Transverse colon (tissue), 4 donors: ENCODE data around the gene SQSTM1. TPM values are rescaled to one million over a fixed set of nuclear protein-coding genes. Genes with fewer than 3 reads are reported as not detected.

Source experiments
- DNase-seq: peaks from one replicate; pipeline ENCODE4 v3.0.0-alpha.2; 2019
- H3K27ac ChIP-seq, 4 donors: fragments of 200-600 bp; sonication (generic); 2 replicates each; pipeline ENCODE4 v1.5.1; 2016 to 2018; ENCODE audit warnings: inconsistent platforms in 4 of 4
- H3K27me3 ChIP-seq: fragments of 200-600 bp; sonication (generic); 2 replicates; pipeline ENCODE4 v1.5.1; 2017; ENCODE audit warnings: inconsistent platforms
- H3K36me3 ChIP-seq, 4 donors: fragments of 200-600 bp; sonication (generic); 2 replicates each; pipeline ENCODE4 v1.5.1; 2017 to 2019; ENCODE audit warnings: inconsistent platforms in 4 of 4
- H3K4me1 ChIP-seq, 4 donors: fragments of 200-600 bp; sonication (generic); 2 replicates each; pipeline ENCODE4 v1.5.1; 2017 to 2020; ENCODE audit warnings: inconsistent platforms in 4 of 4
- H3K4me3 ChIP-seq, 4 donors: fragments of 200-600 bp; sonication (generic); 1 replicate in 1 of 4; 2 replicates in 3 of 4; pipeline versions ENCODE4 v1.5.1 to v1.6.1; 2017 to 2019; ENCODE audit warnings: inconsistent platforms in 4 of 4
- H3K9me3 ChIP-seq, 2 donors: fragments of 200-600 bp; sonication (generic); 2 replicates each; pipeline ENCODE4 v1.5.1; 2017 to 2019; ENCODE audit warnings: inconsistent platforms in 2 of 2
- EP300 ChIP-seq: sonication (generic); formaldehyde crosslinking; IDR thresholded peaks from one replicate; pipeline ENCODE4 v1.6.1; 2017; ENCODE audit warnings: antibody characterized with exemption, low read depth
- POLR2A ChIP-seq: fragments of 450-650 bp; IDR thresholded peaks from one replicate; pipeline ENCODE4 v1.6.1; 2016; ENCODE audit warnings: antibody characterized with exemption, mild to moderate bottlenecking, moderate library complexity
- POLR2AphosphoS5 ChIP-seq, 3 donors: sonication (generic); formaldehyde crosslinking; IDR thresholded peaks; one replicate each; pipeline ENCODE4 v1.6.1; 2016; ENCODE audit warnings: antibody characterized with exemption in 3 of 3
- WGBS, 2 donors: methylation state at CpG; one replicate each; pipeline ENCODE4 v1.1.5; 2018; ENCODE audit warnings: low coverage in 1 of 2; 5-methylcytosine and 5-hydroxymethylcytosine counted together
- in situ Hi-C, 4 donors: fragments of 200-750 bp; cut with MboI; loops; one replicate each; pipeline versions ENCODE4 v1.15.0 to v1.15.1; 2017; ENCODE audit warnings: low sequenced_read_pairs in 3 of 4, low pct_ligation_motif_present in 1 of 4, low pct_unique_long_range_greater_than_20kb in 1 of 4
- intact Hi-C: fragments of 100-400 bp; cut with DNase I; formaldehyde crosslinking; loops from one replicate; pipeline ENCODE4 v1.15.1; 2023; ENCODE audit warnings: low total_unique reads
- total RNA-seq, 4 donors: library from RNA; depleted of rRNA; stranded (reverse); fragments of >200 nt; gene quantifications; one replicate each; pipeline ENCODE4 v1.1.0, GENCODE V29; 2016
- TF ChIP-seq, protein P1 (sequence below), 5 experiments: fragments of 200-600 bp in 3 of 5; fragments of 450-650 bp in 2 of 5; sonication (generic) in 3 of 5; IDR thresholded peaks; 1 replicate in 2 of 5; 2 replicates in 3 of 5; pipeline ENCODE4 v1.5.1; 2016 to 2017; ENCODE audit warnings: antibody characterized with exemption in 5 of 5, inconsistent platforms in 3 of 5, mild to moderate bottlenecking in 2 of 5, moderate library complexity in 1 of 5

The SQSTM1 gene
- total RNA-seq, 4 donors from 2014 or later: 250 to 620 (median 432) TPM

DNA sequence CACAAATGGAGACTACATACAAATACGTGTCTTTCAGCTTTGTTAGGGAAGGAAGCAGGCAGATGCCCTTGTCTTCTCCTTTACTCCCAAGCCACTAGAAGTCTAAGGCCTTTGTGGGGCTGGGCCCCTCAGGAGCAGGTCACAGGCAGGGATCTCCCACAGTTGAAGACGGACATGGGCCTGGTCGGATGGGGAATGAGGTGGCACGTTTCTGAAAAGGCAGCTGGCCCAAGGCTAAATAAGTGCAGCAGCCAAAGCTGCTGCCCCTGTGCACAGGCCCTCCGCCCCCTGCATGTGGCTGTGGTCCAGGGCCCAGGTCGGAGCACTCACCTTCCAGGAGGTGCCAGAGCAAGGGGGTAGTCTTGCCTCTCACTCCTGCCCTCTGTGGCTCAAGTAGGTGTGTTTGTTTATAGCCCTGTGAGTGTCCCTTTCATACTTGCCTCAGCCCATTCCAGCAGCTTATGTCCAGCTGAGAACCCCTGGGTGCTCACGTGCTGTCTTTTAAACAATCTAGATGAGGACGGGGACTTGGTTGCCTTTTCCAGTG is 1.8 kb downstream of the SQSTM1 start:
- H3K36me3 ChIP-seq: peaks cover 0 to 27% (median 13%) of the 10 kb centered on the region in 4 donors
- no peak for DNase-seq
- peak overlapping the region; percentile 25 to 99 (median 86) for H3K4me3 ChIP-seq
- H3K9me3 ChIP-seq: no peaks in the 10 kb centered on the region
- H3K4me1 ChIP-seq: peaks cover 61 to 86% (median 83%) of the 10 kb centered on the region in 4 donors
- intact Hi-C loops (no loop called here), in situ Hi-C loops (no loop called here)
- H3K27ac ChIP-seq: peak overlapping the region; percentile 99 to 100 (median 100)
- TF ChIP-seq, protein P1, sequence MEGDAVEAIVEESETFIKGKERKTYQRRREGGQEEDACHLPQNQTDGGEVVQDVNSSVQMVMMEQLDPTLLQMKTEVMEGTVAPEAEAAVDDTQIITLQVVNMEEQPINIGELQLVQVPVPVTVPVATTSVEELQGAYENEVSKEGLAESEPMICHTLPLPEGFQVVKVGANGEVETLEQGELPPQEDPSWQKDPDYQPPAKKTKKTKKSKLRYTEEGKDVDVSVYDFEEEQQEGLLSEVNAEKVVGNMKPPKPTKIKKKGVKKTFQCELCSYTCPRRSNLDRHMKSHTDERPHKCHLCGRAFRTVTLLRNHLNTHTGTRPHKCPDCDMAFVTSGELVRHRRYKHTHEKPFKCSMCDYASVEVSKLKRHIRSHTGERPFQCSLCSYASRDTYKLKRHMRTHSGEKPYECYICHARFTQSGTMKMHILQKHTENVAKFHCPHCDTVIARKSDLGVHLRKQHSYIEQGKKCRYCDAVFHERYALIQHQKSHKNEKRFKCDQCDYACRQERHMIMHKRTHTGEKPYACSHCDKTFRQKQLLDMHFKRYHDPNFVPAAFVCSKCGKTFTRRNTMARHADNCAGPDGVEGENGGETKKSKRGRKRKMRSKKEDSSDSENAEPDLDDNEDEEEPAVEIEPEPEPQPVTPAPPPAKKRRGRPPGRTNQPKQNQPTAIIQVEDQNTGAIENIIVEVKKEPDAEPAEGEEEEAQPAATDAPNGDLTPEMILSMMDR (IDR thresholded peaks at IDR 0.05): no peak
- TF ChIP-seq POLR2AphosphoS5 (IDR thresholded peaks at IDR 0.05): peak in 1 of 3 donors; percentile 27
- WGBS, 2 donors: 40 to 53% methylated on average over 1 to 8 of the region's 8 CpGs
- H3K27me3 ChIP-seq: no peaks in the 10 kb centered on the region

DNA sequence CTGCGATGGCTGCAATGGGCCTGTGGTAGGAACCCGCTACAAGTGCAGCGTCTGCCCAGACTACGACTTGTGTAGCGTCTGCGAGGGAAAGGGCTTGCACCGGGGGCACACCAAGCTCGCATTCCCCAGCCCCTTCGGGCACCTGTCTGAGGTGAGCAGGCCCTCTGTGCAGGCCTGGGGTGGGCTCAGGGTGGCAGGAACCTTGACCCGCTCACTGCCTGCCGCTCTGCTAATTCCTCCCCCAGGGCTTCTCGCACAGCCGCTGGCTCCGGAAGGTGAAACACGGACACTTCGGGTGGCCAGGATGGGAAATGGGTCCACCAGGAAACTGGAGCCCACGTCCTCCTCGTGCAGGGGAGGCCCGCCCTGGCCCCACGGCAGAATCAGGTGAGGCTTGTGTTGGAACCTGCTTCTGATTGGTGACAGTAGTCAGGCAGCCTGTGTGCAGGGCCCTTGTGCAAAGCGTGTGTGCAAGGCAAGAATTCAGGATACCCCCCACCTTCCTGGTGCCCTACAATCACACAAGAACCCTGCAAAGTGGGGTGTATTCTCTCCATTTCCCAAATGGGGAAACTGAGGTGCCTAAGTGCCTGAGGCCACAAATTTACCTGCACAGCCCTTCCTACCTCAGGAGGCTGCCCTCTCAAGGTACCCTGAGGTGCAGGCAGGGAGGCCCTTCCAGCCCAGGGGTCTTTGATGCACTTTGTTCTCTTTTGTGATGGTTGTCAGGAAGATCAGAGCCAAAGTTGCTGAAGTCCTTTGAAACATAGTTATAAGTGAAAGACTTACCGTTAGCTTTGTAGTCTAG is 3.4 kb downstream of the SQSTM1 start:
- TF ChIP-seq POLR2AphosphoS5 (IDR thresholded peaks at IDR 0.05): peak in 1 of 3 donors; percentile 14
- TF ChIP-seq, protein P1 (IDR thresholded peaks at IDR 0.05): no peak
- peak overlapping the region in 2 of 4 donors; percentile 42 to 99 for H3K27ac ChIP-seq
- peaks cover 50 to 77% (median 75%) of the 10 kb centered on the region in 4 donors for H3K4me1 ChIP-seq
- H3K27me3 ChIP-seq: no peaks in the 10 kb centered on the region
- H3K9me3 ChIP-seq: no peaks in the 10 kb centered on the region
- peak overlapping the region in 1 of 4 donors; percentile 91 for H3K4me3 ChIP-seq
- intact Hi-C loops (no loop called here), in situ Hi-C loops (no loop called here)
- peaks cover 0 to 35% (median 17%) of the 10 kb centered on the region in 4 donors for H3K36me3 ChIP-seq
- 92% methylated on average over 17 of the region's 22 CpGs; no CpG with 5 or more reads in 1 of the 2 donors for WGBS, 2 donors
- no peak for DNase-seq

DNA sequence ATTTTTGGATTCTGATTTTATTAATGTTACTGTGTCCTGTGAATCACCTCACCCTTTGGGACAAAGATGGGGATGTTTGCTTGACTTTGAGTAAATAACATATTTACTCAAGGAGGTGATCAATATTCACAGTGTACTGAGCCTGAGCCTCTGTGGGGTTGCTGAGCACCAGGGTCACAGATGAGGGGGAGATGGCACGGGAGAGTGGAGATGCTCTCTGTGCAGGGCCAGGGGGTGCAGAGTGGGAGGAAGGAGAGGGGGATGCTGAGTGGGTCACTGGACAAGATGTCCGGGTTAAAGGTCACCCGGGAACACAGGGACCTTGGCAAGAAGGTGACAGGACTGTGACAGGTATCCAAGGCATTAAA is 4.0 kb downstream of the SQSTM1 start:
- Histone ChIP-seq H3K4me3 (no peak overlapping the region), H3K27me3 (no peaks in the 10 kb centered on the region), H3K4me1 (peaks cover 44 to 71% (median 69%) of the 10 kb centered on the region in 4 donors), H3K36me3 (peaks cover 0 to 41% (median 20%) of the 10 kb centered on the region in 4 donors), H3K27ac (peak overlapping the region in 3 of 4 donors; percentile 45 to 83 (median 77)), H3K9me3 (no peaks in the 10 kb centered on the region)
- intact Hi-C loops (no loop called here), in situ Hi-C loops (no loop called here)
- TF ChIP-seq EP300 (no peak), POLR2AphosphoS5 (IDR thresholded peaks at IDR 0.05) (no peak), POLR2A (no peak)
- TF ChIP-seq, protein P1 (IDR thresholded peaks at IDR 0.05): no peak
- DNase-seq: no peak
- WGBS, 2 donors: 72 to 76% methylated on average over 3 of the region's 3 CpGs

DNA sequence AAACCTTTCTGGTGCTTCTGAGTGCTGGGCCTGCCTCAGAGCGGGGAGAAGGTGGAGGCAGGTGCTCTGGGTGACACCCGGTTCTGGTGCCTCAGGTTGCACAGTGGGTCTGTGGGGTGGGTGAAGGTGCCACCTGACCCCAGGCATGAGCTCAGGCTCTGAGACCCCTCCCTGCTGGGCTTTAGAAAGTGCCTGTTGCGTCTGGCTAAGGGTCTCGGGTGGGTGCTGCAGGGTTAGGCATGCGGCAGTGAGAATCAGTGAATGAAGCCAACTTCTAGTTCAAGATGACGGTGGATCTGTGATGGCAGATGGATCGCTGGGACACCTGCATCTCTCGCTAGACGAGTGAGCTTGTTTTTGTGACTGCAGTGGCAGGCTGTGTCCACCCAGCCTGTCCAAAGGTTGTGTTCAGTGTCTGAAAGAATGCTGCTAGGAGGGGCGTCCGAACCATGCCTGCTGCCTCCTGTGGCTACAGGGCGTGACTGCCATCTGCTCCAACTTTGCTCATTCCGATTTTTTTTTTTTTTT is 5.0 kb downstream of the SQSTM1 start:
- H3K4me3 ChIP-seq: no peak overlapping the region
- in situ Hi-C loops: no loop called here
- WGBS, 2 donors: 46% methylated on average over 13 of the region's 13 CpGs; no CpG with 5 or more reads in 1 of the 2 donors
- intact Hi-C loops: no loop called here
- H3K9me3 ChIP-seq: no peaks in the 10 kb centered on the region
- no peaks in the 10 kb centered on the region for H3K27me3 ChIP-seq
- peak; percentile 77 for DNase-seq
- peaks cover 38 to 64% (median 61%) of the 10 kb centered on the region in 4 donors for H3K4me1 ChIP-seq
- H3K36me3 ChIP-seq: peaks cover 0 to 51% (median 25%) of the 10 kb centered on the region in 4 donors
- TF ChIP-seq POLR2AphosphoS5 (IDR thresholded peaks at IDR 0.05) (peak in 2 of 3 donors; percentile 35 to 68), POLR2A (peak; percentile 7), EP300 (no peak)
- TF ChIP-seq, protein P1 (IDR thresholded peaks at IDR 0.05): peak in 4 of 5 experiments; percentile 21 to 69 (median 36)
- H3K27ac ChIP-seq: peak overlapping the region; percentile 76 to 85 (median 80)
